Liver (tissue), 9 donors: ENCODE measurements around the gene EPB41L1. TPM values are rescaled to one million over a fixed set of nuclear protein-coding genes. Genes with fewer than 3 reads are reported as not detected.

Experiments used
- DNase-seq: peaks from one replicate; pipeline ENCODE4 v3.0.0-alpha.2; 2017; ENCODE audit warnings: low spot score
- H3K27ac ChIP-seq, 2 donors: one replicate each; pipeline ENCODE4 v1.7.0; 2013; ENCODE audit warnings: inconsistent platforms in 2 of 2, low read length in 2 of 2, control low read depth in 1 of 2, low read depth in 1 of 2, mild to moderate bottlenecking in 1 of 2
- H3K27me3 ChIP-seq, 4 donors: one replicate each; pipeline versions ENCODE4 v1.6.1 to v1.7.0; 2013; ENCODE audit warnings: low read length in 3 of 4, inconsistent platforms in 1 of 4, mild to moderate bottlenecking in 1 of 4, moderate library complexity in 1 of 4; ENCODE audit not compliant: control insufficient read depth in 4 of 4, insufficient read depth in 4 of 4
- H3K36me3 ChIP-seq, 4 donors: one replicate each; pipeline versions ENCODE4 v1.6.1 to v1.7.0; 2013; ENCODE audit warnings: low read length in 3 of 4, mild to moderate bottlenecking in 3 of 4, low read depth in 1 of 4, moderate library complexity in 1 of 4; ENCODE audit not compliant: control insufficient read depth in 4 of 4, insufficient read depth in 3 of 4
- H3K4me1 ChIP-seq, 4 donors: one replicate each; pipeline versions ENCODE4 v1.6.1 to v1.7.0; 2013; ENCODE audit warnings: low read length in 3 of 4, mild to moderate bottlenecking in 3 of 4, moderate library complexity in 1 of 4; ENCODE audit not compliant: control insufficient read depth in 4 of 4, insufficient read depth in 4 of 4
- H3K4me3 ChIP-seq, 3 donors: one replicate each; pipeline versions ENCODE4 v1.6.1 to v1.7.0; 2013; ENCODE audit warnings: low read length in 3 of 3, control low read depth in 1 of 3, low read depth in 1 of 3, mild to moderate bottlenecking in 1 of 3
- H3K9ac ChIP-seq, 2 donors: one replicate each; pipeline ENCODE4 v1.7.0; 2013; ENCODE audit warnings: low read length in 2 of 2, mild to moderate bottlenecking in 2 of 2, moderate library complexity in 2 of 2, control low read depth in 1 of 2, low read depth in 1 of 2
- H3K9me3 ChIP-seq, 4 donors: one replicate each; pipeline versions ENCODE4 v1.6.1 to v1.7.0; 2013; ENCODE audit warnings: low read length in 3 of 4; ENCODE audit not compliant: control insufficient read depth in 4 of 4
- EGR1 ChIP-seq, 2 donors: IDR thresholded peaks; 2 replicates each; pipeline ENCODE4 v1.6.1; 2016 to 2018; ENCODE audit warnings: antibody characterized with exemption in 2 of 2, low read depth in 2 of 2
- FOXA1 ChIP-seq: IDR thresholded peaks from 2 replicates; pipeline ENCODE4 v1.6.1; 2016; ENCODE audit warnings: antibody characterized with exemption
- FOXA2 ChIP-seq: IDR thresholded peaks from 2 replicates; pipeline ENCODE4 v1.6.1; 2016; ENCODE audit warnings: antibody characterized with exemption
- GABPA ChIP-seq, 2 donors: IDR thresholded peaks in 1 of 2; conservative IDR thresholded peaks in 1 of 2; 2 replicates each; pipeline ENCODE4 v1.6.1; 2016; ENCODE audit warnings: antibody characterized with exemption in 2 of 2, mild to moderate bottlenecking in 1 of 2, moderate library complexity in 1 of 2
- HNF4A ChIP-seq, 2 donors: conservative IDR thresholded peaks; 2 replicates each; pipeline ENCODE4 v1.6.1; 2016; ENCODE audit warnings: antibody characterized with exemption in 2 of 2, mild to moderate bottlenecking in 2 of 2
- HNF4G ChIP-seq: IDR thresholded peaks from 2 replicates; pipeline ENCODE4 v1.6.1; 2016; ENCODE audit warnings: antibody characterized with exemption
- JUND ChIP-seq, 2 donors: IDR thresholded peaks; 2 replicates each; pipeline ENCODE4 v1.6.1; 2016; ENCODE audit warnings: antibody characterized with exemption in 2 of 2
- NR2F2 ChIP-seq: IDR thresholded peaks from 2 replicates; pipeline ENCODE4 v1.6.1; 2016; ENCODE audit warnings: antibody characterized with exemption
- SP1 ChIP-seq: IDR thresholded peaks from 2 replicates; pipeline ENCODE4 v1.6.1; 2018; ENCODE audit warnings: antibody characterized with exemption, mild to moderate bottlenecking
- TAF1 ChIP-seq: conservative IDR thresholded peaks from 2 replicates; pipeline ENCODE4 v1.6.1; 2016; ENCODE audit warnings: antibody characterized with exemption, mild to moderate bottlenecking
- WGBS: extraction: QIAGEN DNeasy Blood & Tissue Kit; methylation state at CpG from one replicate; pipeline ENCODE4 v1.1.7; 2013; 5-methylcytosine and 5-hydroxymethylcytosine counted together
- polyA plus RNA-seq, 2 donors: library from polyadenylated mRNA; stranded (reverse) in 1 of 2; unstranded in 1 of 2; fragments of 200-250 nt in 1 of 2; fragments of >200 nt in 1 of 2; fragmentation: Nextera tagmentation in 1 of 2; extraction: Ambion mirVana in 1 of 2; gene quantifications; one replicate each; pipeline versions ENCODE4 v1.2.1 to v1.2.3, GENCODE V29; 2013 to 2015
- total RNA-seq, 2 donors: library from RNA; depleted of rRNA; stranded (reverse); fragments of >200 nt; gene quantifications; one replicate each; pipeline ENCODE4 v1.2.3, GENCODE V29; 2014
- TF ChIP-seq, protein P1 (sequence below): IDR thresholded peaks from 2 replicates; pipeline ENCODE4 v1.6.1; 2016; ENCODE audit warnings: antibody characterized with exemption
- TF ChIP-seq, protein P2 (sequence below): fragments of 150-350 bp; IDR thresholded peaks from 2 replicates; pipeline ENCODE4 v1.5.1; 2017; ENCODE audit warnings: improper control_type of control experiment, low read depth, low read length; ENCODE audit not compliant: missing input control
- TF ChIP-seq, protein P3 (sequence below): IDR thresholded peaks from 2 replicates; pipeline ENCODE4 v1.6.1; 2016; ENCODE audit warnings: antibody characterized with exemption
- TF ChIP-seq, protein P4 (sequence below): IDR thresholded peaks from 2 replicates; pipeline ENCODE4 v1.6.1; 2016; ENCODE audit warnings: antibody characterized with exemption
- donor health status: healthy.
- donor health status: healthy.
- donor health status: healthy.
- donor health status: healthy.
- donor health status: healthy.

The EPB41L1 gene
- total RNA-seq (1 to 10 TPM; 3.4 to 5.2 TPM), polyA plus RNA-seq (10 to 100 TPM in 1 of 2 donors, 1 to 10 TPM in 1; 2.4 to 11.9 TPM)

DNA sequence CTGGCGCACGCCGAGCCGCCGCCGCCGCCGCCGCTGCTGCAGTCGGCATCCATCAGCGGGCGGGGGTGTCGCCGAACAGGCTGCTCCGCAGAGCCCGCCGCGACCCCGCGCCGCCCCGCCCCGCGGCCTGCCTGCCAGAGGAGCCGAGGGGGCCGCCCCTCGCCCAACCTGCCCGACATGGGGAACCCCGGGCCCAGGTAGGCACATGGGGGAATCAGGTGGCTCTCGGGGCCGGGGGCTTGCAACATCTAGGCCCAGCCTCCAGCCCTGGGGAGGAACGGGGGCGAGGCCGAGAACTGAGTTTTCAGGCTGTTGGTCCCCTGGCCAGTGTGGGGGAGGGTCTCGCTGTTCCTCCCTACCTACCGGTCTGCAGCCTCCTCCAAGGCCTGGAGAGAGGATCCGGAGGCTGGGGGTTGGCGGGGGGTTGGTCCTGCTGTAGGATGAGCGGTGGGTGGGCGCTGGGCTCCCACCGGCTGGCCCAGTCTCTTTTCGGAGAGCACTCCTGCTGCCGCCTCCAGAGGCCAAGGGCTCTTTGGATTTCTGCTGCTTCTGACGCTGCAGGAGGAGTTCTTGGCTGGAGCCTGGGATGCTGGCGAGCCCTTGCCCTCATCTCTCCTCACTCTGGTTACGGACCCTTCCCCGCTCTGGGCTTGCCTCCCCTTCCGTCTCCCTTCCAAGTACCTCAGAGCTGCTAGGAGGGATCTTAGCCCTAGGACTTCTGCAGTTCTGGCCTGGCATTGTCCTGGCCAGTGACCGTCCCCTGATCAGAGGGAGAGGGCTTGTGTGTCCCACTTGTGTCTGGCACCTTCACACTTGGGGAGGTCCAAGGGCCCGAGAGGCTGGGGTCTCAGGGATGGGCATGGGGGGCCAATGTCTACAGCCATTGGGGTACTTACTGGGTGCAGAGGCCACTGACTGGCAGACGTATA is at the start of gene EPB41L1:
EPB41L1 (plus strand) TSS at position 41 of the 929 bp plus-strand sequence. CDS start 19,038 bp downstream, outside the sequence.
- TF ChIP-seq NR2F2 (no peak), HNF4A (conservative IDR thresholded peaks at IDR 0.05) (no peak), JUND (IDR thresholded peaks at IDR 0.05) (no peak), EGR1 (IDR thresholded peaks at IDR 0.05; ENCODE audit: low read depth in 2 of 2) (no peak), GABPA (IDR thresholded peaks at IDR 0.05 in 1 of 2, conservative IDR thresholded peaks at IDR 0.05 in 1 of 2) (no peak), TAF1 (no peak), HNF4G (no peak), SP1 (no peak)
- TF ChIP-seq, protein P1, sequence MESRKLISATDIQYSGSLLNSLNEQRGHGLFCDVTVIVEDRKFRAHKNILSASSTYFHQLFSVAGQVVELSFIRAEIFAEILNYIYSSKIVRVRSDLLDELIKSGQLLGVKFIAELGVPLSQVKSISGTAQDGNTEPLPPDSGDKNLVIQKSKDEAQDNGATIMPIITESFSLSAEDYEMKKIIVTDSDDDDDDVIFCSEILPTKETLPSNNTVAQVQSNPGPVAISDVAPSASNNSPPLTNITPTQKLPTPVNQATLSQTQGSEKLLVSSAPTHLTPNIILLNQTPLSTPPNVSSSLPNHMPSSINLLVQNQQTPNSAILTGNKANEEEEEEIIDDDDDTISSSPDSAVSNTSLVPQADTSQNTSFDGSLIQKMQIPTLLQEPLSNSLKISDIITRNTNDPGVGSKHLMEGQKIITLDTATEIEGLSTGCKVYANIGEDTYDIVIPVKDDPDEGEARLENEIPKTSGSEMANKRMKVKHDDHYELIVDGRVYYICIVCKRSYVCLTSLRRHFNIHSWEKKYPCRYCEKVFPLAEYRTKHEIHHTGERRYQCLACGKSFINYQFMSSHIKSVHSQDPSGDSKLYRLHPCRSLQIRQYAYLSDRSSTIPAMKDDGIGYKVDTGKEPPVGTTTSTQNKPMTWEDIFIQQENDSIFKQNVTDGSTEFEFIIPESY, result no peak
- TF ChIP-seq, protein P2, sequence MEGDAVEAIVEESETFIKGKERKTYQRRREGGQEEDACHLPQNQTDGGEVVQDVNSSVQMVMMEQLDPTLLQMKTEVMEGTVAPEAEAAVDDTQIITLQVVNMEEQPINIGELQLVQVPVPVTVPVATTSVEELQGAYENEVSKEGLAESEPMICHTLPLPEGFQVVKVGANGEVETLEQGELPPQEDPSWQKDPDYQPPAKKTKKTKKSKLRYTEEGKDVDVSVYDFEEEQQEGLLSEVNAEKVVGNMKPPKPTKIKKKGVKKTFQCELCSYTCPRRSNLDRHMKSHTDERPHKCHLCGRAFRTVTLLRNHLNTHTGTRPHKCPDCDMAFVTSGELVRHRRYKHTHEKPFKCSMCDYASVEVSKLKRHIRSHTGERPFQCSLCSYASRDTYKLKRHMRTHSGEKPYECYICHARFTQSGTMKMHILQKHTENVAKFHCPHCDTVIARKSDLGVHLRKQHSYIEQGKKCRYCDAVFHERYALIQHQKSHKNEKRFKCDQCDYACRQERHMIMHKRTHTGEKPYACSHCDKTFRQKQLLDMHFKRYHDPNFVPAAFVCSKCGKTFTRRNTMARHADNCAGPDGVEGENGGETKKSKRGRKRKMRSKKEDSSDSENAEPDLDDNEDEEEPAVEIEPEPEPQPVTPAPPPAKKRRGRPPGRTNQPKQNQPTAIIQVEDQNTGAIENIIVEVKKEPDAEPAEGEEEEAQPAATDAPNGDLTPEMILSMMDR, result no peak
- TF ChIP-seq, protein P3, sequence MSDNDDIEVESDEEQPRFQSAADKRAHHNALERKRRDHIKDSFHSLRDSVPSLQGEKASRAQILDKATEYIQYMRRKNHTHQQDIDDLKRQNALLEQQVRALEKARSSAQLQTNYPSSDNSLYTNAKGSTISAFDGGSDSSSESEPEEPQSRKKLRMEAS, result no peak
- Histone ChIP-seq H3K27me3 (no peaks in the 10 kb centered on the region), H3K27ac (peak within 1 kb of the TSS in 1 of 2 donors; percentile 42), H3K4me1 (peaks cover 4 to 14% (median 10%) of the 10 kb centered on the region in 4 donors), H3K36me3 (no peaks in the 10 kb centered on the region), H3K9me3 (no peaks in the 10 kb centered on the region), H3K9ac (no peak within 1 kb of the TSS), H3K4me3 (peak within 1 kb of the TSS in 2 of 3 donors; percentile 51 to 57)
- 21% methylated on average over 51 of the region's 51 CpGs for WGBS
- no peak for DNase-seq

DNA sequence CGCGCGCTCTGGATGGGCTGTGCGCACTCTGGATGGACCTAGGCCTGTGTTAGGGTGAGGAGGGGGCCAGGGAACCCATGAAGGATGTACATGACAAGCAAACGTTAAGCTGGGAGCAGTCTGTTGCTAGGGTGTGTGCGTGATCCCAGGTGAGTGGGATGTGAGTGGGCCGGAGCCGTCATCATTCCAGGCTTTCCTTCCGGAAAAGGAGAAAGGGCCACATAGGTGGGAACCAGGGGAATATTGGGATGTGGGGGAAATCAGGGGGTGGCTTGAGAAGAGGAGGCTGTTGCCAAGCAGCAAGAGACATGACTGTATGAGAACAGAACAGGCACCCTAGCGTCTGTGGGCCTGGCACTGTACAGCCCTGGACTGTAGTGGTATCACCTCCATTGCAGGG is 49.7 kb upstream of the EPB41L1 start:
- WGBS, result 94% methylated on average over 10 of the region's 10 CpGs
- H3K36me3 ChIP-seq, result no peaks in the 10 kb centered on the region
- TF ChIP-seq, protein P3, result no peak
- TF ChIP-seq FOXA1 (no peak), FOXA2 (no peak)
- TF ChIP-seq, protein P4, sequence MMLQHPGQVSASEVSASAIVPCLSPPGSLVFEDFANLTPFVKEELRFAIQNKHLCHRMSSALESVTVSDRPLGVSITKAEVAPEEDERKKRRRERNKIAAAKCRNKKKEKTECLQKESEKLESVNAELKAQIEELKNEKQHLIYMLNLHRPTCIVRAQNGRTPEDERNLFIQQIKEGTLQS, result no peak
- no peaks in the 10 kb centered on the region for H3K9me3 ChIP-seq
- DNase-seq, result no peak
- peaks cover 0 to 5% (median 2%) of the 10 kb centered on the region in 4 donors for H3K4me1 ChIP-seq
- no peaks in the 10 kb centered on the region for H3K27me3 ChIP-seq
- no peak overlapping the region for H3K4me3 ChIP-seq
- H3K27ac ChIP-seq, result no peak overlapping the region
- H3K9ac ChIP-seq, result no peak overlapping the region
